Measurements from ENCODE around the gene GDPD4. TPM values are rescaled to one million over a fixed set of nuclear protein-coding genes. Genes with fewer than 3 reads are reported as not detected.

The GDPD4 gene
- total RNA-seq, 4 donors from 2014 or later, result not detected

- H3K4me1 ChIP-seq, result no peaks in the 10 kb centered on the region
- peaks cover 0 to 1% of the 10 kb centered on the region in 2 donors for H3K9me3 ChIP-seq
- no peaks in the 10 kb centered on the region for H3K36me3 ChIP-seq
- H3K4me3 ChIP-seq, result no peak overlapping the region
- no peaks in the 10 kb centered on the region for H3K27me3 ChIP-seq
- no peak for DNase-seq
- in situ Hi-C loops (cut with MboI; ENCODE audit: low pct_ligation_motif_present in 1 of 4, low pct_unique_long_range_greater_than_20kb in 1 of 4, low sequenced_read_pairs in 3 of 4), result no loop called here
- TF ChIP-seq POLR2AphosphoS5 (IDR thresholded peaks at IDR 0.05), result no peak
- TF ChIP-seq CTCF (IDR thresholded peaks at IDR 0.05), result no peak
- no peak for TF ChIP-seq EP300 (IDR thresholded peaks at IDR 0.05; ENCODE audit: low read depth)
- no peak for TF ChIP-seq POLR2A (IDR thresholded peaks at IDR 0.05)
- WGBS, 2 donors (ENCODE audit: low coverage in 1 of 2), result 91 to 98% methylated on average over 2 of the region's 2 CpGs
- no peak overlapping the region for H3K27ac ChIP-seq
- intact Hi-C loops (cut with DNase I; ENCODE audit: low total_unique reads), result no loop called here
Measured at GRCh38 chr11:77267962-77268361, 33.5 kb downstream of the GDPD4 start.

DNA sequence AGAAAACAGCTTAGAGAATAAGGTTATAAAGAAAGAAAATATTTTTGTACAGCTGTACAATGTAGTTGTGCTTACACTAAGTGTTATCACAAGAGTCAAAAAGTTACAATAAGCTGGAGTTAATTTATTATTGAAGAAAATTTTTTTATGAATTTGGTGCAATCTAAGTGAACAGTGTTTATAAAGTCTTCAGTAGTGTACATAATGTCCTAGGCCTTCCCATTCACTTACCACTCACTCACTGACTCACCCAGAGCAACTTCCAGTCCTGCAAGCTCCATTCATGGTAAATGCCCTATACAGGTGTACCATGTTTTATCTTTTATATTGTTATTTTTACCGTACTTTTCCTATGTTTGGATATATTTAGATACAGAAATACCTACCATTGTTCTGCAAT is 34.7 kb downstream of the GDPD4 start:
- TF ChIP-seq POLR2AphosphoS5 (IDR thresholded peaks at IDR 0.05) (no peak), CTCF (IDR thresholded peaks at IDR 0.05) (no peak), EP300 (IDR thresholded peaks at IDR 0.05; ENCODE audit: low read depth) (no peak), POLR2A (IDR thresholded peaks at IDR 0.05) (no peak)
- Histone ChIP-seq H3K4me1 (no peaks in the 10 kb centered on the region), H3K9me3 (peaks cover 3 to 7% of the 10 kb centered on the region in 2 donors), H3K36me3 (no peaks in the 10 kb centered on the region), H3K4me3 (no peak overlapping the region), H3K27ac (no peak overlapping the region), H3K27me3 (no peaks in the 10 kb centered on the region)
- no peak for DNase-seq
- intact Hi-C loops (cut with DNase I; ENCODE audit: low total_unique reads), result no loop called here
- 87 to 100% methylated on average over 1 of the region's 1 CpG for WGBS, 2 donors (ENCODE audit: low coverage in 1 of 2)
- in situ Hi-C loops (cut with MboI; ENCODE audit: low pct_ligation_motif_present in 1 of 4, low pct_unique_long_range_greater_than_20kb in 1 of 4, low sequenced_read_pairs in 3 of 4), result no loop called here

- TF ChIP-seq POLR2A (IDR thresholded peaks at IDR 0.05) (no peak), POLR2AphosphoS5 (IDR thresholded peaks at IDR 0.05) (no peak), EP300 (IDR thresholded peaks at IDR 0.05; ENCODE audit: low read depth) (no peak), CTCF (IDR thresholded peaks at IDR 0.05) (no peak)
- peaks cover 3 to 7% of the 10 kb centered on the region in 2 donors for H3K9me3 ChIP-seq
- no peaks in the 10 kb centered on the region for H3K36me3 ChIP-seq
- H3K27ac ChIP-seq, result no peak overlapping the region
- H3K27me3 ChIP-seq, result no peaks in the 10 kb centered on the region
- in situ Hi-C loops (cut with MboI; ENCODE audit: low pct_ligation_motif_present in 1 of 4, low pct_unique_long_range_greater_than_20kb in 1 of 4, low sequenced_read_pairs in 3 of 4), result no loop called here
- H3K4me1 ChIP-seq, result no peaks in the 10 kb centered on the region
- no peak for DNase-seq
- H3K4me3 ChIP-seq, result no peak overlapping the region
- intact Hi-C loops (cut with DNase I; ENCODE audit: low total_unique reads), result no loop called here
Measured at GRCh38 chr11:77262803-77263202, 38.7 kb downstream of the GDPD4 start.

DNA sequence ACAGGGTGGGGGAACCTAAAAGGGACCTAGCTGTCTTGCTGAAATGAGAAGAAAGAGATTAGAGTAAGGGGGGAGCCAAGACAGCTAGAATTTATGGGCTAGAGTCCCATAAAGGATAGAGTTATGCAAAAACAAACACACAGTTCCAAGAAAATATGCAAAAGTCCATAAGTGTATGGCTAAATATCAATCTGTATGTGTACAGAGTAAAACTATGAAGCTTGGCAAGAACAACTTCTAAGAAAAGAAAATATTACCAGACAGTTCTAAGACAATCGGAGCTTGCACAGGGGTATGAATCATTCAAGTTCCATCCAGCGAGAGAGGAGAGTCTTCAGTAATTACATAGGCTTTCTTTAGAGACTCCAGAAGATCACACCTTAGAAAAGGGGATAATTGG is 41.8 kb downstream of the GDPD4 start:
- Histone ChIP-seq H3K4me1 (no peaks in the 10 kb centered on the region), H3K9me3 (peaks cover 3 to 7% of the 10 kb centered on the region in 2 donors), H3K36me3 (no peaks in the 10 kb centered on the region), H3K27me3 (no peaks in the 10 kb centered on the region), H3K27ac (no peak overlapping the region), H3K4me3 (no peak overlapping the region)
- in situ Hi-C loops (cut with MboI; ENCODE audit: low pct_ligation_motif_present in 1 of 4, low pct_unique_long_range_greater_than_20kb in 1 of 4, low sequenced_read_pairs in 3 of 4) (no loop called here), intact Hi-C loops (cut with DNase I; ENCODE audit: low total_unique reads) (no loop called here)
- DNase-seq, result no peak
- 55 to 72% methylated on average over 2 of the region's 2 CpGs for WGBS, 2 donors (ENCODE audit: low coverage in 1 of 2)
- TF ChIP-seq POLR2A (IDR thresholded peaks at IDR 0.05) (no peak), CTCF (IDR thresholded peaks at IDR 0.05) (no peak), EP300 (IDR thresholded peaks at IDR 0.05; ENCODE audit: low read depth) (no peak), POLR2AphosphoS5 (IDR thresholded peaks at IDR 0.05) (no peak)

All from transverse colon (tissue), 4 donors.